Measurements from ENCODE around the gene AKAP7. TPM values are rescaled to one million over a fixed set of nuclear protein-coding genes. Genes with fewer than 3 reads are reported as not detected.

AKAP7 gene
- total RNA-seq, 1 donor from 2014 or later: 3.4 TPM

GRCh38 chr6:131143319-131143718 lies 8.1 kb downstream of the AKAP7 start:
- no peaks in the 10 kb centered on the region for H3K36me3 Mint-ChIP-seq (ENCODE audit: low read depth)
- peaks cover under 1% of the 10 kb centered on the region for H3K27me3 Mint-ChIP-seq (ENCODE audit: low read depth)
- intact Hi-C loops (cut with micrococcal nuclease): no loop called here
- DNase-seq (ENCODE audit: low spot score): no peak
- no peaks in the 10 kb centered on the region for H3K4me1 Mint-ChIP-seq (ENCODE audit: low read depth)
- no peaks in the 10 kb centered on the region for H3K9me3 Mint-ChIP-seq
- H3K27ac Mint-ChIP-seq: no peak overlapping the region
- H3K4me3 Mint-ChIP-seq (ENCODE audit: low read depth): no peak overlapping the region

- H3K4me1 Mint-ChIP-seq (ENCODE audit: low read depth): no peaks in the 10 kb centered on the region
- no peak overlapping the region for H3K4me3 Mint-ChIP-seq (ENCODE audit: low read depth)
- H3K9me3 Mint-ChIP-seq: no peaks in the 10 kb centered on the region
- H3K27me3 Mint-ChIP-seq (ENCODE audit: low read depth): no peaks in the 10 kb centered on the region
- DNase-seq (ENCODE audit: low spot score): no peak
- no peak overlapping the region for H3K27ac Mint-ChIP-seq
- H3K36me3 Mint-ChIP-seq (ENCODE audit: low read depth): no peaks in the 10 kb centered on the region
- intact Hi-C loops (cut with micrococcal nuclease): no loop called here
Observed at GRCh38 chr6:131146865-131147264, 11.6 kb downstream of the AKAP7 start.

GRCh38 chr6:131156411-131156810 lies 21.1 kb downstream of the AKAP7 start:
- Mint-ChIP-seq H3K4me3 (ENCODE audit: low read depth) (no peak overlapping the region), H3K9me3 (no peaks in the 10 kb centered on the region), H3K27me3 (ENCODE audit: low read depth) (no peaks in the 10 kb centered on the region), H3K4me1 (ENCODE audit: low read depth) (no peaks in the 10 kb centered on the region), H3K27ac (no peak overlapping the region), H3K36me3 (ENCODE audit: low read depth) (no peaks in the 10 kb centered on the region)
- no peak for DNase-seq (ENCODE audit: low spot score)
- intact Hi-C loops (cut with micrococcal nuclease): no loop called here

- Mint-ChIP-seq H3K36me3 (ENCODE audit: low read depth) (no peaks in the 10 kb centered on the region), H3K27ac (no peak overlapping the region), H3K4me1 (ENCODE audit: low read depth) (no peaks in the 10 kb centered on the region), H3K9me3 (no peaks in the 10 kb centered on the region), H3K27me3 (ENCODE audit: low read depth) (no peaks in the 10 kb centered on the region), H3K4me3 (ENCODE audit: low read depth) (no peak overlapping the region)
- no peak for DNase-seq (ENCODE audit: low spot score)
- intact Hi-C loops (cut with micrococcal nuclease): no loop called here
Observed at GRCh38 chr6:131159578-131159977, 24.3 kb downstream of the AKAP7 start.

- Mint-ChIP-seq H3K36me3 (ENCODE audit: low read depth) (no peaks in the 10 kb centered on the region), H3K4me3 (ENCODE audit: low read depth) (no peak overlapping the region), H3K9me3 (no peaks in the 10 kb centered on the region), H3K4me1 (ENCODE audit: low read depth) (no peaks in the 10 kb centered on the region), H3K27me3 (ENCODE audit: low read depth) (no peaks in the 10 kb centered on the region), H3K27ac (no peak overlapping the region)
- intact Hi-C loops (cut with micrococcal nuclease): no loop called here
- DNase-seq (ENCODE audit: low spot score): no peak
Observed at GRCh38 chr6:131160254-131160758, 25.0 kb downstream of the AKAP7 start.

- Mint-ChIP-seq H3K27ac (no peak overlapping the region), H3K27me3 (ENCODE audit: low read depth) (no peaks in the 10 kb centered on the region), H3K9me3 (no peaks in the 10 kb centered on the region), H3K36me3 (ENCODE audit: low read depth) (no peaks in the 10 kb centered on the region), H3K4me3 (ENCODE audit: low read depth) (no peak overlapping the region), H3K4me1 (ENCODE audit: low read depth) (no peaks in the 10 kb centered on the region)
- no peak for DNase-seq (ENCODE audit: low spot score)
- intact Hi-C loops (cut with micrococcal nuclease): no loop called here
Observed at GRCh38 chr6:131161987-131162386, 26.7 kb downstream of the AKAP7 start.

- no peaks in the 10 kb centered on the region for H3K9me3 Mint-ChIP-seq
- no peak overlapping the region for H3K27ac Mint-ChIP-seq
- no peaks in the 10 kb centered on the region for H3K4me1 Mint-ChIP-seq (ENCODE audit: low read depth)
- H3K27me3 Mint-ChIP-seq (ENCODE audit: low read depth): no peaks in the 10 kb centered on the region
- DNase-seq (ENCODE audit: low spot score): no peak
- no peaks in the 10 kb centered on the region for H3K36me3 Mint-ChIP-seq (ENCODE audit: low read depth)
- intact Hi-C loops (cut with micrococcal nuclease): no loop called here
- H3K4me3 Mint-ChIP-seq (ENCODE audit: low read depth): no peak overlapping the region
Observed at GRCh38 chr6:131163886-131164285, 28.6 kb downstream of the AKAP7 start.

- DNase-seq (ENCODE audit: low spot score): no peak
- Mint-ChIP-seq H3K9me3 (no peaks in the 10 kb centered on the region), H3K27me3 (ENCODE audit: low read depth) (no peaks in the 10 kb centered on the region), H3K4me1 (ENCODE audit: low read depth) (no peaks in the 10 kb centered on the region), H3K27ac (no peak overlapping the region), H3K36me3 (ENCODE audit: low read depth) (peaks cover 2% of the 10 kb centered on the region), H3K4me3 (ENCODE audit: low read depth) (no peak overlapping the region)
- intact Hi-C loops (cut with micrococcal nuclease): no loop called here
Observed at GRCh38 chr6:131164506-131164905, 29.2 kb downstream of the AKAP7 start.

- H3K27me3 Mint-ChIP-seq (ENCODE audit: low read depth): no peaks in the 10 kb centered on the region
- intact Hi-C loops (cut with micrococcal nuclease): no loop called here
- peaks cover 2% of the 10 kb centered on the region for H3K36me3 Mint-ChIP-seq (ENCODE audit: low read depth)
- H3K27ac Mint-ChIP-seq: no peak overlapping the region
- H3K4me1 Mint-ChIP-seq (ENCODE audit: low read depth): no peaks in the 10 kb centered on the region
- no peak overlapping the region for H3K4me3 Mint-ChIP-seq (ENCODE audit: low read depth)
- no peaks in the 10 kb centered on the region for H3K9me3 Mint-ChIP-seq
- no peak for DNase-seq (ENCODE audit: low spot score)
Observed at GRCh38 chr6:131167773-131168172, 32.5 kb downstream of the AKAP7 start.

- H3K27me3 Mint-ChIP-seq (ENCODE audit: low read depth): no peaks in the 10 kb centered on the region
- no peak for DNase-seq (ENCODE audit: low spot score)
- intact Hi-C loops (cut with micrococcal nuclease): no loop called here
- no peaks in the 10 kb centered on the region for H3K9me3 Mint-ChIP-seq
- no peaks in the 10 kb centered on the region for H3K4me1 Mint-ChIP-seq (ENCODE audit: low read depth)
- H3K4me3 Mint-ChIP-seq (ENCODE audit: low read depth): no peak overlapping the region
- no peak overlapping the region for H3K27ac Mint-ChIP-seq
- H3K36me3 Mint-ChIP-seq (ENCODE audit: low read depth): peaks cover 2% of the 10 kb centered on the region
Observed at GRCh38 chr6:131169613-131170012, 34.3 kb downstream of the AKAP7 start.

- Mint-ChIP-seq H3K27ac (no peak overlapping the region), H3K9me3 (no peaks in the 10 kb centered on the region), H3K4me3 (ENCODE audit: low read depth) (no peak overlapping the region), H3K4me1 (ENCODE audit: low read depth) (no peaks in the 10 kb centered on the region), H3K27me3 (ENCODE audit: low read depth) (no peaks in the 10 kb centered on the region), H3K36me3 (ENCODE audit: low read depth) (peaks cover 2% of the 10 kb centered on the region)
- no peak for DNase-seq (ENCODE audit: low spot score)
- intact Hi-C loops (cut with micrococcal nuclease): no loop called here
Observed at GRCh38 chr6:131172222-131172621, 37.0 kb downstream of the AKAP7 start.

GRCh38 chr6:131173680-131174079 lies 38.4 kb downstream of the AKAP7 start:
- intact Hi-C loops (cut with micrococcal nuclease): no loop called here
- Mint-ChIP-seq H3K4me1 (ENCODE audit: low read depth) (no peaks in the 10 kb centered on the region), H3K27me3 (ENCODE audit: low read depth) (no peaks in the 10 kb centered on the region), H3K4me3 (ENCODE audit: low read depth) (no peak overlapping the region), H3K36me3 (ENCODE audit: low read depth) (peaks cover 2% of the 10 kb centered on the region), H3K9me3 (no peaks in the 10 kb centered on the region), H3K27ac (no peak overlapping the region)
- no peak for DNase-seq (ENCODE audit: low spot score)

GRCh38 chr6:131175564-131175963 lies 40.3 kb downstream of the AKAP7 start:
- Mint-ChIP-seq H3K9me3 (no peaks in the 10 kb centered on the region), H3K4me3 (ENCODE audit: low read depth) (no peak overlapping the region), H3K27ac (no peak overlapping the region), H3K27me3 (ENCODE audit: low read depth) (no peaks in the 10 kb centered on the region), H3K36me3 (ENCODE audit: low read depth) (no peaks in the 10 kb centered on the region), H3K4me1 (ENCODE audit: low read depth) (no peaks in the 10 kb centered on the region)
- no peak for DNase-seq (ENCODE audit: low spot score)
- intact Hi-C loops (cut with micrococcal nuclease): no loop called here

GRCh38 chr6:131177996-131178395 lies 42.7 kb downstream of the AKAP7 start:
- Mint-ChIP-seq H3K27me3 (ENCODE audit: low read depth) (no peaks in the 10 kb centered on the region), H3K4me1 (ENCODE audit: low read depth) (peaks cover 2% of the 10 kb centered on the region), H3K36me3 (ENCODE audit: low read depth) (peaks cover 1% of the 10 kb centered on the region), H3K4me3 (ENCODE audit: low read depth) (no peak overlapping the region), H3K27ac (no peak overlapping the region), H3K9me3 (no peaks in the 10 kb centered on the region)
- no peak for DNase-seq (ENCODE audit: low spot score)
- intact Hi-C loops (cut with micrococcal nuclease): no loop called here

Data from activated T-helper 2 cell treated with anti-CD3 and anti-CD28 coated beads, Interferon-gamma antibody, Interleukin-2, Interleukin-4, amounts not matched to agents 10 μg/mL and 5 μg/mL and 100 μg/mL, durations not matched to agents 14 hours and 24 hours and 36 hours (primary cell).